Trophoblast cell (in vitro differentiated cells and primary cell): ENCODE data around the gene CDY2A.
"Not testable (repeated sequence)": the region's sequence is repeated elsewhere in the genome, so short reads cannot be mapped to it uniquely, and the experiment has no call there.

Experiments used
- DNase-seq, 2 donors: peaks; one replicate each; pipeline ENCODE4 v3.0.0-alpha.2; 2016
- H2AFZ ChIP-seq: 2 replicates; pipeline ENCODE4 v1.6.1; 2013; ENCODE audit warnings: low read length, moderate library complexity, mild to moderate bottlenecking; ENCODE audit not compliant: insufficient read depth, poor library complexity
- H2AK5ac ChIP-seq: 2 replicates; pipeline ENCODE4 v1.6.1; 2013; ENCODE audit warnings: mild to moderate bottlenecking, low read length
- H2BK120ac ChIP-seq: 2 replicates; pipeline ENCODE4 v1.6.1; 2013; ENCODE audit warnings: low read length, mild to moderate bottlenecking, moderate library complexity; ENCODE audit not compliant: insufficient read depth, poor library complexity
- H2BK12ac ChIP-seq: 2 replicates; pipeline ENCODE4 v1.6.1; 2013; ENCODE audit warnings: mild to moderate bottlenecking, low read length, moderate library complexity
- H2BK5ac ChIP-seq: 2 replicates; pipeline ENCODE4 v1.6.1; 2013; ENCODE audit warnings: low read length, low read depth, moderate library complexity, mild to moderate bottlenecking; ENCODE audit not compliant: poor library complexity
- H3K14ac ChIP-seq: 2 replicates; pipeline ENCODE4 v1.6.1; 2013; ENCODE audit warnings: mild to moderate bottlenecking, low read length
- H3K18ac ChIP-seq: 2 replicates; pipeline ENCODE4 v1.6.1; 2013; ENCODE audit warnings: mild to moderate bottlenecking, low read length
- H3K23ac ChIP-seq: 2 replicates; pipeline ENCODE4 v1.6.1; 2013; ENCODE audit warnings: low read length
- H3K27ac ChIP-seq: 2 replicates; pipeline ENCODE4 v1.5.1; 2013; ENCODE audit warnings: low read depth, mild to moderate bottlenecking, inconsistent platforms, low read length, moderate library complexity
- H3K27me3 ChIP-seq: 2 replicates; pipeline ENCODE4 v1.6.1; 2013; ENCODE audit warnings: inconsistent platforms, mild to moderate bottlenecking, low read length, moderate library complexity; ENCODE audit not compliant: insufficient read depth
- H3K36me3 ChIP-seq, 2 experiments: 1 replicate in 1 of 2; 2 replicates in 1 of 2; pipeline ENCODE4 v1.6.1; 2013; ENCODE audit warnings: low read length in 2 of 2, mild to moderate bottlenecking in 2 of 2, moderate library complexity in 1 of 2; ENCODE audit not compliant: insufficient read depth in 2 of 2, control insufficient read depth in 1 of 2
- H3K4ac ChIP-seq: 2 replicates; pipeline ENCODE4 v1.6.1; 2013; ENCODE audit warnings: low read depth, mild to moderate bottlenecking, low read length, moderate library complexity
- H3K4me1 ChIP-seq, 2 experiments: 1 replicate in 1 of 2; 2 replicates in 1 of 2; pipeline ENCODE4 v1.6.1; 2013; ENCODE audit warnings: low read length in 2 of 2, mild to moderate bottlenecking in 2 of 2, moderate library complexity in 1 of 2; ENCODE audit not compliant: insufficient read depth in 2 of 2, control insufficient read depth in 1 of 2
- H3K4me2 ChIP-seq: 2 replicates; pipeline ENCODE4 v1.6.1; 2013; ENCODE audit warnings: inconsistent platforms, mild to moderate bottlenecking, low read length, moderate library complexity
- H3K4me3 ChIP-seq: 2 replicates; pipeline ENCODE4 v1.5.1; 2013; ENCODE audit warnings: mild to moderate bottlenecking, low read depth, low read length, inconsistent platforms
- H3K79me1 ChIP-seq: one replicate; pipeline ENCODE4 v1.6.1; 2013; ENCODE audit warnings: low read length
- H3K79me2 ChIP-seq: 2 replicates; pipeline ENCODE4 v1.6.1; 2013; ENCODE audit warnings: low read length, mild to moderate bottlenecking; ENCODE audit not compliant: control insufficient read depth, insufficient read depth, poor library complexity
- H3K9ac ChIP-seq: 2 replicates; pipeline ENCODE4 v1.6.1; 2013; ENCODE audit warnings: mild to moderate bottlenecking, low read length
- H3K9me3 ChIP-seq: 2 replicates; pipeline ENCODE4 v1.6.1; 2013; ENCODE audit warnings: low read depth, mild to moderate bottlenecking, control low read depth, inconsistent platforms, low read length; ENCODE audit not compliant: insufficient read depth
- H4K12ac ChIP-seq: 2 replicates; pipeline ENCODE4 v1.6.1; 2013; ENCODE audit warnings: low read depth, mild to moderate bottlenecking, low read length, moderate library complexity
- H4K8ac ChIP-seq: 2 replicates; pipeline ENCODE4 v1.6.1; 2013; ENCODE audit warnings: low read depth, mild to moderate bottlenecking, low read length, moderate library complexity
- H4K91ac ChIP-seq: one replicate; pipeline ENCODE4 v1.6.1; 2013; ENCODE audit warnings: low read depth, mild to moderate bottlenecking, low read length, moderate library complexity
- WGBS: extraction: QIAGEN DNeasy Blood & Tissue Kit; methylation state at CpG from one replicate; pipeline ENCODE4 v1.1.7; 2013; ENCODE audit warnings: missing lambda C conversion rate; ENCODE audit not compliant: insufficient read length, insufficient coverage; ENCODE audit errors: extremely low coverage; 5-methylcytosine and 5-hydroxymethylcytosine counted together

The CDY2A gene

GRCh38 chrY:18028845-18029244, 3.3 kb downstream of the CDY2A start:
- not testable (repeated sequence) for H2BK120ac ChIP-seq, H3K27me3 ChIP-seq, H3K9ac ChIP-seq, H3K4me2 ChIP-seq, H3K9me3 ChIP-seq, H4K12ac ChIP-seq, H2BK12ac ChIP-seq, H2AK5ac ChIP-seq, H3K79me2 ChIP-seq, H2BK5ac ChIP-seq, H3K4ac ChIP-seq, H3K79me1 ChIP-seq, H3K4me1 ChIP-seq, H3K4me3 ChIP-seq, H2AFZ ChIP-seq, H3K18ac ChIP-seq, H4K8ac ChIP-seq, H3K27ac ChIP-seq, H4K91ac ChIP-seq, DNase-seq, H3K23ac ChIP-seq, H3K36me3 ChIP-seq, H3K14ac ChIP-seq
- WGBS = no CpG with 5 or more reads among the region's 1 CpG

- not testable (repeated sequence) for H4K8ac ChIP-seq, H2AFZ ChIP-seq, DNase-seq, H3K79me2 ChIP-seq, H3K23ac ChIP-seq, H3K27ac ChIP-seq, H3K9me3 ChIP-seq, H3K14ac ChIP-seq, H3K79me1 ChIP-seq, H3K27me3 ChIP-seq, H3K36me3 ChIP-seq, H3K4me1 ChIP-seq, H4K12ac ChIP-seq, H4K91ac ChIP-seq, H3K4ac ChIP-seq, H3K18ac ChIP-seq, H3K4me3 ChIP-seq, H2BK5ac ChIP-seq, H2BK12ac ChIP-seq, H2AK5ac ChIP-seq, H3K9ac ChIP-seq, H3K4me2 ChIP-seq, H2BK120ac ChIP-seq
- no CpG with 5 or more reads among the region's 3 CpGs for WGBS
Observed at GRCh38 chrY:18030178-18030577, 4.6 kb downstream of the CDY2A start.

- not testable (repeated sequence) for DNase-seq, H3K27me3 ChIP-seq, H3K4ac ChIP-seq, H3K9me3 ChIP-seq, H3K79me1 ChIP-seq, H3K14ac ChIP-seq, H2AK5ac ChIP-seq, H3K4me3 ChIP-seq, H2BK12ac ChIP-seq, H3K4me1 ChIP-seq, H2AFZ ChIP-seq, H3K36me3 ChIP-seq, H4K12ac ChIP-seq, H4K8ac ChIP-seq, H3K23ac ChIP-seq, H3K9ac ChIP-seq, H4K91ac ChIP-seq, H3K27ac ChIP-seq, H3K79me2 ChIP-seq, H3K4me2 ChIP-seq, H2BK5ac ChIP-seq, H2BK120ac ChIP-seq, H3K18ac ChIP-seq
- WGBS = no CpG with 5 or more reads among the region's 3 CpGs
Observed at GRCh38 chrY:18034100-18034814, 8.7 kb downstream of the CDY2A start.

- no CpG with 5 or more reads among the region's 3 CpGs for WGBS
- H3K79me2 ChIP-seq = not testable (repeated sequence)
Observed at GRCh38 chrY:18034864-18035263, 9.3 kb downstream of the CDY2A start.

More at GRCh38 chrY:18034864-18035263, 9.3 kb downstream of the CDY2A start:
- not testable (repeated sequence) for H2BK12ac ChIP-seq, H3K4me2 ChIP-seq, H3K36me3 ChIP-seq, H3K4me3 ChIP-seq, H3K14ac ChIP-seq, H3K9ac ChIP-seq, DNase-seq, H4K8ac ChIP-seq, H3K18ac ChIP-seq, H3K4me1 ChIP-seq, H3K79me1 ChIP-seq, H4K12ac ChIP-seq, H2BK120ac ChIP-seq, H2AK5ac ChIP-seq, H2BK5ac ChIP-seq, H2AFZ ChIP-seq, H3K23ac ChIP-seq, H4K91ac ChIP-seq, H3K4ac ChIP-seq, H3K27ac ChIP-seq, H3K9me3 ChIP-seq, H3K27me3 ChIP-seq
